ENCODE measurements around the gene DUOXA2.

DUOXA2 gene

DNA sequence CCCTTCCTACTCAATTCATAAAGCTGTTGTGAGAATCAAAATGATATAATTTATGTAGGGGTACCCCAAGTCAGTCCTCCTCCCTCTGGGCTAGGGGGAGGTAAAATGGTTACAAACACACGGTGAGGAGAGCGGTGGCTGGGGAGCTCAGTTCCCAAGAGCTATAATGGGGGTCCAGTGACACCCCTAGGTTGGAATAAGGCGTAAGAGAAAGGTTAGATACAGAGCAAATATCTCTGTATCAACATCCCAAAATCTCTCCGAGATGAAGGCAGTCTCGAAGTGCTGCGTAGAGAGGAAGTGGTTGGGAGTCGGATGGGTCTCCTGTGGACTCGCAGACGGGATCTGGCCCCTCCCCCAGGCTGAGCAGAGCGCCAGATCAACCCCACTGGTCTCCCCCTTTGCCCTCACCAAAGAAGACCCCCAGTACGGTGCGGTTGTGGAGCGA, 2.0 kb upstream of the DUOXA2 start:
- no peaks in the 10 kb centered on the region for H3K4me1 ChIP-seq (ENCODE audit: insufficient read depth, low read length, poor library complexity, severe bottlenecking)
- H3K9me2 ChIP-seq (replicated peaks; ENCODE audit: low read depth, low read length), result no peaks in the 10 kb centered on the region
- TF ChIP-seq, protein P1, sequence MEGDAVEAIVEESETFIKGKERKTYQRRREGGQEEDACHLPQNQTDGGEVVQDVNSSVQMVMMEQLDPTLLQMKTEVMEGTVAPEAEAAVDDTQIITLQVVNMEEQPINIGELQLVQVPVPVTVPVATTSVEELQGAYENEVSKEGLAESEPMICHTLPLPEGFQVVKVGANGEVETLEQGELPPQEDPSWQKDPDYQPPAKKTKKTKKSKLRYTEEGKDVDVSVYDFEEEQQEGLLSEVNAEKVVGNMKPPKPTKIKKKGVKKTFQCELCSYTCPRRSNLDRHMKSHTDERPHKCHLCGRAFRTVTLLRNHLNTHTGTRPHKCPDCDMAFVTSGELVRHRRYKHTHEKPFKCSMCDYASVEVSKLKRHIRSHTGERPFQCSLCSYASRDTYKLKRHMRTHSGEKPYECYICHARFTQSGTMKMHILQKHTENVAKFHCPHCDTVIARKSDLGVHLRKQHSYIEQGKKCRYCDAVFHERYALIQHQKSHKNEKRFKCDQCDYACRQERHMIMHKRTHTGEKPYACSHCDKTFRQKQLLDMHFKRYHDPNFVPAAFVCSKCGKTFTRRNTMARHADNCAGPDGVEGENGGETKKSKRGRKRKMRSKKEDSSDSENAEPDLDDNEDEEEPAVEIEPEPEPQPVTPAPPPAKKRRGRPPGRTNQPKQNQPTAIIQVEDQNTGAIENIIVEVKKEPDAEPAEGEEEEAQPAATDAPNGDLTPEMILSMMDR (conservative IDR thresholded peaks at IDR 0.05; ENCODE audit: low read length), result no peak
- TF ChIP-seq EZH2phosphoT487 (IDR thresholded peaks at IDR 0.05; ENCODE audit: borderline replicate concordance), result no peak
- H4K20me1 ChIP-seq (ENCODE audit: insufficient read depth, low read length, poor library complexity, severe bottlenecking), result no peaks in the 10 kb centered on the region
- H3K27me3 ChIP-seq (ENCODE audit: insufficient read depth, low read length, poor library complexity, severe bottlenecking), result no peaks in the 10 kb centered on the region
- H3K9me3 ChIP-seq (ENCODE audit: insufficient read depth, low read depth, low read length), result no peaks in the 10 kb centered on the region
- H3K9ac ChIP-seq (ENCODE audit: low read depth, low read length, poor library complexity, severe bottlenecking), result no peak overlapping the region
- no peaks in the 10 kb centered on the region for H3K36me3 ChIP-seq (ENCODE audit: insufficient read depth, low read length)
- H3K79me2 ChIP-seq (ENCODE audit: insufficient read depth, low read length), result no peaks in the 10 kb centered on the region
- H3K4me3 ChIP-seq (ENCODE audit: low read length, poor library complexity, severe bottlenecking), result no peak overlapping the region
- no peak overlapping the region for H3K4me2 ChIP-seq (ENCODE audit: low read depth, low read length, poor library complexity, severe bottlenecking)
- no peak overlapping the region for H2AFZ ChIP-seq (ENCODE audit: low read length)
- H3F3A ChIP-seq (ENCODE audit: low read depth), result no peaks in the 10 kb centered on the region

DNA sequence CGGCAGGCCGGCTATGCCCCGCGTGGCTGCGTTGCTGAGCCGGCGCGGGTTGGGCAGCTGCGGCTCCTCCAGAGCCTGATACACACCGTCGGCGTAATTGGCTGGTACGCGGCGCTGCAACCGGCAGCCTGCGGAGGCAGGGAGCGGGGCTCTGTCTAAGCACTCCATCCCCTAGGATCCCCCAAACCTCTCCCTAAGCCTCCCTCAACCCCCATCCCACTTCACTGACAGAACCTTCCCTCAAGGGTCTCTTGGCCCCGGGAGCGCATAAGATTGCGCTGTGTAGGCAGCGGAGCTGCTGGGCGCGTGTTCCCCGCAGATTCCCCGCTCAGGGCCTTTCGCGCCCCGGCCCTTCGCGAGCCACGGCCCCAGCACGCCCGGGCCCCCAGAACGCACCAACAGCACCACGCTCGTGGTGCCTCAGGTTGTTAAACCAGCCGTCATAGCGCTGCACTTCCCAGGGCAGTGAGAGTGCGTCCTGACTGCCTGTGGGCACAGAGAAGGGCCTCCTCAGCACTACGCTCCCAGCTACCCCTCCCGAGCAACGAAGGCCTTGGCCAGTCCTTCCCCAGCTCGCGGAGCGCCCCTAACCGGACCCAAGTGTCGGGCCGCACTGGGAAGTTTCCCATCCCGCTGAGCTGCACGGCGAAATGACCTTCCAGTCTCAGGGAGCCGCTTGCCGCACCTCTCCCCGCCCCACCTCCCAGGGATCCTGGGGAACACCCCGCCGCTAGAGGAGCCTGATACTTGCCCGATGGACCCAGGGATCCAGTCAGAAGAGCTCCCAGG, 1.3 kb upstream of the DUOXA2 start:
- no peaks in the 10 kb centered on the region for H3K9me2 ChIP-seq (replicated peaks; ENCODE audit: low read depth, low read length)
- no peaks in the 10 kb centered on the region for H3F3A ChIP-seq (ENCODE audit: low read depth)
- H3K9ac ChIP-seq (ENCODE audit: low read depth, low read length, poor library complexity, severe bottlenecking), result no peak overlapping the region
- H2AFZ ChIP-seq (ENCODE audit: low read length), result no peak overlapping the region
- H3K36me3 ChIP-seq (ENCODE audit: insufficient read depth, low read length), result no peaks in the 10 kb centered on the region
- no peaks in the 10 kb centered on the region for H3K9me3 ChIP-seq (ENCODE audit: insufficient read depth, low read depth, low read length)
- TF ChIP-seq, protein P1 (conservative IDR thresholded peaks at IDR 0.05; ENCODE audit: low read length), result no peak
- TF ChIP-seq EZH2phosphoT487 (IDR thresholded peaks at IDR 0.05; ENCODE audit: borderline replicate concordance), result no peak
- no peak overlapping the region for H3K4me2 ChIP-seq (ENCODE audit: low read depth, low read length, poor library complexity, severe bottlenecking)
- H3K27me3 ChIP-seq (ENCODE audit: insufficient read depth, low read length, poor library complexity, severe bottlenecking), result no peaks in the 10 kb centered on the region
- no peaks in the 10 kb centered on the region for H4K20me1 ChIP-seq (ENCODE audit: insufficient read depth, low read length, poor library complexity, severe bottlenecking)
- no peaks in the 10 kb centered on the region for H3K79me2 ChIP-seq (ENCODE audit: insufficient read depth, low read length)
- H3K4me3 ChIP-seq (ENCODE audit: low read length, poor library complexity, severe bottlenecking), result no peak overlapping the region
- H3K4me1 ChIP-seq (ENCODE audit: insufficient read depth, low read length, poor library complexity, severe bottlenecking), result no peaks in the 10 kb centered on the region

DNA sequence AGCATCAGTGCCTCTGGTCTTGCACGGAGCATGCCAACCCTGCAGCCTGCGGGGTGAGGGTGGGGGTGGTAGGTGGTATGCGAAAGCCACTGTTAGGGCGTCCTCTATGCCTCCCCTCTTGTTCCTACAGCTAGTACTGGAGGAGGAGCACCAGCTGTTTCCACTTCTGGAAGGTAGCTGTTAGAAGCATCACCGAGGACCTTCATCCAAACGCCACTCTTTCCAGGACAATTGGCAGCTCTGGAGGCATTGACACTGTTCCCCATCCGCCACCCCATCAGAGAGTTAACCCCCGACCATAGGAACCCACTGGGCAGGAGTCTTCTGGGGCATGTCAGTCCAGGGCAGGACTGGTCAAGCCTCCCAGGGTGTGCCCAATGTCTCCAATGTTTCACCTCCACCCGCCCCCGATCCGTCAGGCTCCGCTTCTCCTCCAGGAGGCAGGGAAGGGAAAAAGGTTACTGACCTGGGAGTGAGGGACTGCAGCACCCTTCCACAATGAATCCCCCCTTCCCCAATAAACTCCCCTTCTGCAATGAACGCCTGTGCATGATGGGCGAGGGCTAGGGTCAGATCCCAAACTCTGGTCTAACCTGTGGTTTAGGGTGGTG, 641 bp upstream of the DUOXA2 start:
- H3K4me3 ChIP-seq (ENCODE audit: low read length, poor library complexity, severe bottlenecking), result no peak overlapping the region
- no peak for TF ChIP-seq EZH2phosphoT487 (IDR thresholded peaks at IDR 0.05; ENCODE audit: borderline replicate concordance)
- TF ChIP-seq, protein P1 (conservative IDR thresholded peaks at IDR 0.05; ENCODE audit: low read length), result no peak
- H3K27me3 ChIP-seq (ENCODE audit: insufficient read depth, low read length, poor library complexity, severe bottlenecking), result no peaks in the 10 kb centered on the region
- H3K9me2 ChIP-seq (replicated peaks; ENCODE audit: low read depth, low read length), result no peaks in the 10 kb centered on the region
- no peaks in the 10 kb centered on the region for H3K79me2 ChIP-seq (ENCODE audit: insufficient read depth, low read length)
- no peak overlapping the region for H3K9ac ChIP-seq (ENCODE audit: low read depth, low read length, poor library complexity, severe bottlenecking)
- H3K4me2 ChIP-seq (ENCODE audit: low read depth, low read length, poor library complexity, severe bottlenecking), result no peak overlapping the region
- no peaks in the 10 kb centered on the region for H3F3A ChIP-seq (ENCODE audit: low read depth)
- no peaks in the 10 kb centered on the region for H3K4me1 ChIP-seq (ENCODE audit: insufficient read depth, low read length, poor library complexity, severe bottlenecking)
- H2AFZ ChIP-seq (ENCODE audit: low read length), result no peak overlapping the region
- H3K36me3 ChIP-seq (ENCODE audit: insufficient read depth, low read length), result no peaks in the 10 kb centered on the region
- no peaks in the 10 kb centered on the region for H3K9me3 ChIP-seq (ENCODE audit: insufficient read depth, low read depth, low read length)
- no peaks in the 10 kb centered on the region for H4K20me1 ChIP-seq (ENCODE audit: insufficient read depth, low read length, poor library complexity, severe bottlenecking)
